Measurements from ENCODE around the gene RAB3C.

The RAB3C gene

GRCh38 chr5:58795327-58795726 lies 212.5 kb downstream of the RAB3C start:
- no peak for TF ChIP-seq ISL1 (CRISPR knock-in tag; IDR thresholded peaks at IDR 0.05)
- no peak for TF ChIP-seq SNAI2 (CRISPR knock-in tag; IDR thresholded peaks at IDR 0.05)
- no peak for TF ChIP-seq TSHZ2 (CRISPR knock-in tag; IDR thresholded peaks at IDR 0.05)
- no peak for TF ChIP-seq PPARA (CRISPR knock-in tag; IDR thresholded peaks at IDR 0.05; ENCODE audit: borderline replicate concordance)
- ATAC-seq, result no peak

- no peak for ATAC-seq
- TF ChIP-seq CSDC2 (CRISPR knock-in tag; IDR thresholded peaks at IDR 0.05), result no peak
- no peak for TF ChIP-seq TSHZ2 (CRISPR knock-in tag; IDR thresholded peaks at IDR 0.05)
- no peak for TF ChIP-seq GLIS3 (CRISPR knock-in tag; IDR thresholded peaks at IDR 0.05)
- no peak for TF ChIP-seq ZNF70 (CRISPR knock-in tag; IDR thresholded peaks at IDR 0.05)
- no peak for TF ChIP-seq CREB5 (CRISPR knock-in tag; IDR thresholded peaks at IDR 0.05; ENCODE audit: low read depth)
- TF ChIP-seq BACH2 (CRISPR knock-in tag; IDR thresholded peaks at IDR 0.05; ENCODE audit: borderline replicate concordance), result no peak
- no peak for TF ChIP-seq PATZ1 (CRISPR knock-in tag; IDR thresholded peaks at IDR 0.05; ENCODE audit: borderline replicate concordance)
- TF ChIP-seq CSRNP3 (CRISPR knock-in tag; IDR thresholded peaks at IDR 0.05), result no peak
- no peak for TF ChIP-seq ZC3H10 (CRISPR knock-in tag; IDR thresholded peaks at IDR 0.05)
- TF ChIP-seq TCF4 (CRISPR knock-in tag; IDR thresholded peaks at IDR 0.05; ENCODE audit: borderline replicate concordance), result no peak
- no peak for TF ChIP-seq ZNF565 (CRISPR knock-in tag; conservative IDR thresholded peaks at IDR 0.05; ENCODE audit: low read depth)
- no peak for TF ChIP-seq TOX (CRISPR knock-in tag; IDR thresholded peaks at IDR 0.05; ENCODE audit: borderline replicate concordance)
- no peak for TF ChIP-seq ESRRG (CRISPR knock-in tag; IDR thresholded peaks at IDR 0.05)
- TF ChIP-seq ARNTL (CRISPR knock-in tag; IDR thresholded peaks at IDR 0.05; ENCODE audit: borderline replicate concordance, low read depth), result no peak
- no peak for TF ChIP-seq RARB (CRISPR knock-in tag; IDR thresholded peaks at IDR 0.05)
- TF ChIP-seq SNAI2 (CRISPR knock-in tag; IDR thresholded peaks at IDR 0.05), result no peak
- no peak for TF ChIP-seq PPARA (CRISPR knock-in tag; IDR thresholded peaks at IDR 0.05; ENCODE audit: borderline replicate concordance)
- TF ChIP-seq ZFP30 (CRISPR knock-in tag; IDR thresholded peaks at IDR 0.05), result no peak
- TF ChIP-seq ZNF8 (CRISPR knock-in tag; IDR thresholded peaks at IDR 0.05), result no peak
Observed at GRCh38 chr5:58797021-58797420, 214.1 kb downstream of the RAB3C start.

GRCh38 chr5:58800356-58800755 lies 217.5 kb downstream of the RAB3C start:
- no peak for ATAC-seq
- no peak for TF ChIP-seq TOX (CRISPR knock-in tag; IDR thresholded peaks at IDR 0.05; ENCODE audit: borderline replicate concordance)
- TF ChIP-seq TSHZ2 (CRISPR knock-in tag; IDR thresholded peaks at IDR 0.05), result no peak
- TF ChIP-seq CSDC2 (CRISPR knock-in tag; IDR thresholded peaks at IDR 0.05), result no peak
- TF ChIP-seq ARNTL (CRISPR knock-in tag; IDR thresholded peaks at IDR 0.05; ENCODE audit: borderline replicate concordance, low read depth), result no peak
- TF ChIP-seq ISL1 (CRISPR knock-in tag; IDR thresholded peaks at IDR 0.05), result no peak
- TF ChIP-seq CREB5 (CRISPR knock-in tag; IDR thresholded peaks at IDR 0.05; ENCODE audit: low read depth), result no peak
- no peak for TF ChIP-seq PPARA (CRISPR knock-in tag; IDR thresholded peaks at IDR 0.05; ENCODE audit: borderline replicate concordance)
- TF ChIP-seq ZNF70 (CRISPR knock-in tag; IDR thresholded peaks at IDR 0.05), result no peak
- no peak for TF ChIP-seq POU6F1 (CRISPR knock-in tag; IDR thresholded peaks at IDR 0.05; ENCODE audit: borderline replicate concordance, low read depth)

All from SK-N-SH treated with all-trans-retinoic acid at 6 μM for 48 hours (cell line).